HepG2 (cell line): ENCODE results near the gene UBE2O. TPM values are rescaled to one million over a fixed set of nuclear protein-coding genes. Genes with fewer than 3 reads are reported as not detected.

Experiments
- FLYWCH1 ChIP-seq: sonication (generic); formaldehyde crosslinking; IDR thresholded peaks from 2 replicates; pipeline ENCODE4 v1.8.1; 2023; ENCODE audit warnings: mild to moderate bottlenecking, missing genetic modification reagents
- JDP2 ChIP-seq: sonication (generic); formaldehyde crosslinking; IDR thresholded peaks from 2 replicates; pipeline ENCODE4 v1.8.1; 2022; ENCODE audit warnings: missing genetic modification reagents, borderline replicate concordance
- MED13 ChIP-seq: sonication (generic); formaldehyde crosslinking; IDR thresholded peaks from 2 replicates; pipeline ENCODE4 v1.5.0; 2020; ENCODE audit warnings: missing genetic modification reagents
- MLLT10 ChIP-seq: sonication (generic); formaldehyde crosslinking; IDR thresholded peaks from 2 replicates; pipeline ENCODE4 v1.4.0; 2020; ENCODE audit warnings: missing genetic modification reagents
- NR2C2 ChIP-seq: sonication (generic); formaldehyde crosslinking; IDR thresholded peaks from 2 replicates; pipeline ENCODE4 v1.4.0; 2020; ENCODE audit warnings: missing genetic modification reagents, mild to moderate bottlenecking, moderate library complexity, borderline replicate concordance
- PLRG1 ChIP-seq: fragments of 450-650 bp; conservative IDR thresholded peaks from 2 replicates; pipeline ENCODE4 v1.6.1; 2016
- SOX6 ChIP-seq, 2 experiments: fragments of 450-650 bp in 1 of 2; sonication (generic) in 1 of 2; formaldehyde crosslinking in 1 of 2; IDR thresholded peaks; 2 replicates each; pipeline versions ENCODE4 v1.4.0 to v1.6.1; 2017 to 2020; ENCODE audit warnings: antibody characterized with exemption in 1 of 2, mild to moderate bottlenecking in 1 of 2, missing genetic modification reagents in 1 of 2
- TP53 ChIP-seq: sonication (generic); formaldehyde crosslinking; conservative IDR thresholded peaks from 2 replicates; pipeline ENCODE4 v1.4.0; 2020; ENCODE audit warnings: missing genetic modification reagents
- YY1 ChIP-seq: IDR thresholded peaks from 2 replicates; pipeline ENCODE4 v1.6.1; 2011; ENCODE audit warnings: low read length, low read depth, moderate library complexity, mild to moderate bottlenecking; ENCODE audit not compliant: insufficient read depth, insufficient replicate concordance
- ZEB1 ChIP-seq: IDR thresholded peaks from 2 replicates; pipeline ENCODE4 v1.6.1; 2012; ENCODE audit warnings: mild to moderate bottlenecking, low read depth, inconsistent platforms; ENCODE audit not compliant: insufficient replicate concordance
- ZNF17 ChIP-seq: sonication (generic); formaldehyde crosslinking; IDR thresholded peaks from 2 replicates; pipeline ENCODE4 v1.5.0; 2020; ENCODE audit warnings: mild to moderate bottlenecking, missing genetic modification reagents
- ZNF207 ChIP-seq: fragments of 450-650 bp; IDR thresholded peaks from 2 replicates; pipeline ENCODE4 v1.6.1; 2016; ENCODE audit warnings: antibody characterized with exemption, borderline replicate concordance
- ZNF75D ChIP-seq: sonication (generic); formaldehyde crosslinking; IDR thresholded peaks from 2 replicates; pipeline ENCODE4 v1.8.1; 2023; ENCODE audit warnings: missing genetic modification reagents, mild to moderate bottlenecking, borderline replicate concordance
- ZNF772 ChIP-seq: sonication (generic); formaldehyde crosslinking; IDR thresholded peaks from 2 replicates; pipeline ENCODE4 v1.5.0; 2020; ENCODE audit warnings: mild to moderate bottlenecking, missing genetic modification reagents
- ZNF816 ChIP-seq: sonication (generic); formaldehyde crosslinking; IDR thresholded peaks from 2 replicates; pipeline ENCODE4 v1.8.0; 2022; ENCODE audit warnings: missing genetic modification reagents, mild to moderate bottlenecking, borderline replicate concordance
- ZSCAN12 ChIP-seq: sonication (generic); formaldehyde crosslinking; IDR thresholded peaks from 2 replicates; pipeline ENCODE4 v1.9.0; 2021; ENCODE audit warnings: mild to moderate bottlenecking, missing genetic modification reagents
- polyA plus RNA-seq, 8 experiments: library from polyadenylated mRNA; depleted of rRNA in 3 of 8; stranded (reverse) in 7 of 8; unstranded in 1 of 8; fragments of >200 nt; fragmentation: Illumina TruSeq in 4 of 8; extraction: Trizol in 4 of 8; gene quantifications; 2 replicates each; pipeline versions ENCODE4 v1.2.1 to v1.2.3, GENCODE V29; 2011 to 2016; ENCODE audit warnings: low read depth in 4 of 8, missing spikeins in 1 of 8, mixed read lengths in 1 of 8; ENCODE audit not compliant: insufficient read depth in 1 of 8
- total RNA-seq, 5 experiments: library from RNA; depleted of rRNA; stranded (reverse); fragments of >200 nt; fragmentation: Illumina TruSeq; extraction: Trizol; gene quantifications; 2 replicates each; pipeline ENCODE4 v1.2.3, GENCODE V29; 2016; ENCODE audit warnings: low read depth in 1 of 5
- TF ChIP-seq, protein P1 (sequence below): sonication (generic); formaldehyde crosslinking; IDR thresholded peaks from 2 replicates; pipeline ENCODE4 v1.5.0; 2020; ENCODE audit warnings: missing genetic modification reagents
- TF ChIP-seq, protein P2 (sequence below): IDR thresholded peaks from 2 replicates; pipeline ENCODE4 v1.6.1; 2012; ENCODE audit warnings: low read depth, low read length, improper control_type of control experiment
- TF ChIP-seq, protein P3 (sequence below): sonication (generic); formaldehyde crosslinking; IDR thresholded peaks from 2 replicates; pipeline ENCODE4 v1.4.0; 2020; ENCODE audit warnings: missing genetic modification reagents
- TF ChIP-seq, protein P4 (sequence below): sonication (generic); formaldehyde crosslinking; IDR thresholded peaks from 2 replicates; pipeline ENCODE4 v1.8.0; 2022; ENCODE audit warnings: missing genetic modification reagents, mild to moderate bottlenecking, moderate library complexity, borderline replicate concordance
- TF ChIP-seq, protein P5 (sequence below): sonication (generic); formaldehyde crosslinking; IDR thresholded peaks from 2 replicates; pipeline ENCODE4 v1.4.0; 2020; ENCODE audit warnings: low read depth, mild to moderate bottlenecking, missing genetic modification reagents

UBE2O gene
- total and polyA plus RNA-seq, 2 of the 13 experiments (the other 11 are each of a cell fraction or from before 2014, with no cell fraction given) = 21.5 to 23.5 TPM

DNA sequence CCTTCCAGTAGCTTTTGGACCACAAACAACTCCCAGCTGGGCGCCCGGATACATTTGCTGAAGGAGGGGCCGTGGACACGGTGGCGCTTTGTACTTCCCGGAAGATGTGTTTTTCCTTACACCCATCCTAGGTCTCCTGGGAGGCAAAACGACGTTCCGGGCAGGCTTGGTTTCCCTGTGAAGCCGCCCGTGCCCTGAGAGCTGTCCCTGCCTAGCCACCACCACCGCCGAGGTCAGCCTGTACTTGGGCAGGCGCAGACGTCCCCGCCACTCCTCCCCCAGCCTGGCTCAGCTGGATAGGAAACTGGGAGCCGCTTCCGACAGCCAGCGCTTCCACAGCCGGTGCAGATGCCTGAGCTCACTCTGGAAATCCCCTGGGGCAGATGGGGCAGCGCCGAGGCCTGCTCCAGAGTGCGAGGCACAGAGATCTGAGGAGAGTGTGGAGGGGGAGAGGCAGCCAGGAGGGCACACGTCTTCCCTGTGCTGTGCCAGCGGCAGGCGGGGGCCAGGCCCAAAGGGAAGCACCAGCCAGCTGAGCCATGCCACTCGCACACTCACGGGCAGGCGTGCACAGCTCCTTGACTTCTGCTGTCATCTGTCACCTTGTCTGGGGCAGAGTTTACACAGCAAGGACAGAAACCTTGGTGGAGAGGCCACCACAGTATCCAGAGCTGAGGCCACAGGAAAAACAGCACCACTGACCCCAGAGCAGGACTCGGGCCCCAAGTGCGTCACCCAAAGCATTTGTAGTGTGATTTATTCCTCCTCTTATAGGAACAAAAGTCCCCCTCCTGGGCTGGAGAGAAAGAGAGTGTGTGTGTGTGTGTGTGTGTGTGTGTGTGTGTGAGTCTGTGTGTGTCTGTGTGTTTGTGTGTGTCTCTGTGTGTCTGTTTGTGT is 45.3 kb upstream of the UBE2O start (continued):
- TF ChIP-seq ZNF772 (no peak; the same call in 1 of the 2 replicates), NR2C2 (CRISPR knock-in tag) (peak; percentile 43; the same call in 1 of the 2 replicates), ZNF17 (no peak), ZNF816 (no peak; the same call in 1 of the 2 replicates), TP53 (CRISPR knock-in tag) (0 out of 2 replicates have a peak, but pooled peaks have one; percentile 23), SOX6 (IDR thresholded peaks at IDR 0.05) (no peak), SOX6 (CRISPR knock-in tag; IDR thresholded peaks at IDR 0.05) (peak; percentile 59), MLLT10 (CRISPR knock-in tag) (no peak), ZNF75D (no peak), YY1 (no peak), MED13 (CRISPR knock-in tag) (no peak), ZNF207 (no peak), PLRG1 (no peak), JDP2 (CRISPR knock-in tag) (no peak), ZSCAN12 (CRISPR knock-in tag) (no peak), FLYWCH1 (CRISPR knock-in tag) (no peak), ZEB1 (no peak)
- TF ChIP-seq, protein P1, sequence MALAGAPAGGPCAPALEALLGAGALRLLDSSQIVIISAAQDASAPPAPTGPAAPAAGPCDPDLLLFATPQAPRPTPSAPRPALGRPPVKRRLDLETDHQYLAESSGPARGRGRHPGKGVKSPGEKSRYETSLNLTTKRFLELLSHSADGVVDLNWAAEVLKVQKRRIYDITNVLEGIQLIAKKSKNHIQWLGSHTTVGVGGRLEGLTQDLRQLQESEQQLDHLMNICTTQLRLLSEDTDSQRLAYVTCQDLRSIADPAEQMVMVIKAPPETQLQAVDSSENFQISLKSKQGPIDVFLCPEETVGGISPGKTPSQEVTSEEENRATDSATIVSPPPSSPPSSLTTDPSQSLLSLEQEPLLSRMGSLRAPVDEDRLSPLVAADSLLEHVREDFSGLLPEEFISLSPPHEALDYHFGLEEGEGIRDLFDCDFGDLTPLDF (CRISPR knock-in tag) = no peak
- TF ChIP-seq, protein P2, sequence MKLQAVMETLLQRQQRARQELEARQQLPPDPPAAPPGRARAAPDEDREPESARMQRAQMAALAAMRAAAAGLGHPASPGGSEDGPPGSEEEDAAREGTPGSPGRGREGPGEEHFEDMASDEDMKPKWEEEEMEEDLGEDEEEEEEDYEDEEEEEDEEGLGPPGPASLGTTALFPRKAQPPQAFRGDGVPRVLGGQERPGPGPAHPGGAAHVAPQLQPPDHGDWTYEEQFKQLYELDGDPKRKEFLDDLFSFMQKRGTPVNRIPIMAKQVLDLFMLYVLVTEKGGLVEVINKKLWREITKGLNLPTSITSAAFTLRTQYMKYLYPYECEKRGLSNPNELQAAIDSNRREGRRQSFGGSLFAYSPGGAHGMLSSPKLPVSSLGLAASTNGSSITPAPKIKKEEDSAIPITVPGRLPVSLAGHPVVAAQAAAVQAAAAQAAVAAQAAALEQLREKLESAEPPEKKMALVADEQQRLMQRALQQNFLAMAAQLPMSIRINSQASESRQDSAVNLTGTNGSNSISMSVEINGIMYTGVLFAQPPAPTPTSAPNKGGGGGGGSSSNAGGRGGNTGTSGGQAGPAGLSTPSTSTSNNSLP = no peak
- TF ChIP-seq, protein P3, sequence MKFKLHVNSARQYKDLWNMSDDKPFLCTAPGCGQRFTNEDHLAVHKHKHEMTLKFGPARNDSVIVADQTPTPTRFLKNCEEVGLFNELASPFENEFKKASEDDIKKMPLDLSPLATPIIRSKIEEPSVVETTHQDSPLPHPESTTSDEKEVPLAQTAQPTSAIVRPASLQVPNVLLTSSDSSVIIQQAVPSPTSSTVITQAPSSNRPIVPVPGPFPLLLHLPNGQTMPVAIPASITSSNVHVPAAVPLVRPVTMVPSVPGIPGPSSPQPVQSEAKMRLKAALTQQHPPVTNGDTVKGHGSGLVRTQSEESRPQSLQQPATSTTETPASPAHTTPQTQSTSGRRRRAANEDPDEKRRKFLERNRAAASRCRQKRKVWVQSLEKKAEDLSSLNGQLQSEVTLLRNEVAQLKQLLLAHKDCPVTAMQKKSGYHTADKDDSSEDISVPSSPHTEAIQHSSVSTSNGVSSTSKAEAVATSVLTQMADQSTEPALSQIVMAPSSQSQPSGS (CRISPR knock-in tag) = no peak
- TF ChIP-seq, protein P4, sequence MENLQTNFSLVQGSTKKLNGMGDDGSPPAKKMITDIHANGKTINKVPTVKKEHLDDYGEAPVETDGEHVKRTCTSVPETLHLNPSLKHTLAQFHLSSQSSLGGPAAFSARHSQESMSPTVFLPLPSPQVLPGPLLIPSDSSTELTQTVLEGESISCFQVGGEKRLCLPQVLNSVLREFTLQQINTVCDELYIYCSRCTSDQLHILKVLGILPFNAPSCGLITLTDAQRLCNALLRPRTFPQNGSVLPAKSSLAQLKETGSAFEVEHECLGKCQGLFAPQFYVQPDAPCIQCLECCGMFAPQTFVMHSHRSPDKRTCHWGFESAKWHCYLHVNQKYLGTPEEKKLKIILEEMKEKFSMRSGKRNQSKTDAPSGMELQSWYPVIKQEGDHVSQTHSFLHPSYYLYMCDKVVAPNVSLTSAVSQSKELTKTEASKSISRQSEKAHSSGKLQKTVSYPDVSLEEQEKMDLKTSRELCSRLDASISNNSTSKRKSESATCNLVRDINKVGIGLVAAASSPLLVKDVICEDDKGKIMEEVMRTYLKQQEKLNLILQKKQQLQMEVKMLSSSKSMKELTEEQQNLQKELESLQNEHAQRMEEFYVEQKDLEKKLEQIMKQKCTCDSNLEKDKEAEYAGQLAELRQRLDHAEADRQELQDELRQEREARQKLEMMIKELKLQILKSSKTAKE (CRISPR knock-in tag) = peak; percentile 54
- TF ChIP-seq, protein P5, sequence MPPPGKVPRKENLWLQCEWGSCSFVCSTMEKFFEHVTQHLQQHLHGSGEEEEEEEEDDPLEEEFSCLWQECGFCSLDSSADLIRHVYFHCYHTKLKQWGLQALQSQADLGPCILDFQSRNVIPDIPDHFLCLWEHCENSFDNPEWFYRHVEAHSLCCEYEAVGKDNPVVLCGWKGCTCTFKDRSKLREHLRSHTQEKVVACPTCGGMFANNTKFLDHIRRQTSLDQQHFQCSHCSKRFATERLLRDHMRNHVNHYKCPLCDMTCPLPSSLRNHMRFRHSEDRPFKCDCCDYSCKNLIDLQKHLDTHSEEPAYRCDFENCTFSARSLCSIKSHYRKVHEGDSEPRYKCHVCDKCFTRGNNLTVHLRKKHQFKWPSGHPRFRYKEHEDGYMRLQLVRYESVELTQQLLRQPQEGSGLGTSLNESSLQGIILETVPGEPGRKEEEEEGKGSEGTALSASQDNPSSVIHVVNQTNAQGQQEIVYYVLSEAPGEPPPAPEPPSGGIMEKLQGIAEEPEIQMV (CRISPR knock-in tag) = no peak
